DMS53 treated with DMSO at 0.1 percent for 48 hours (cell line): ENCODE data around the gene PPM1H.

ENCODE experiments used
- DNase-seq: peaks from one replicate; lab custom pipeline; 2025; ENCODE audit not compliant: unreplicated experiment; lab: John Stamatoyannopoulos, UW

The PPM1H gene

GRCh38 chr12:62627181-62627580 lies 307.8 kb downstream of the PPM1H start:
- no peak for DNase-seq

- no peak for DNase-seq
Measured at GRCh38 chr12:62625228-62625627, 309.7 kb downstream of the PPM1H start.

DNA sequence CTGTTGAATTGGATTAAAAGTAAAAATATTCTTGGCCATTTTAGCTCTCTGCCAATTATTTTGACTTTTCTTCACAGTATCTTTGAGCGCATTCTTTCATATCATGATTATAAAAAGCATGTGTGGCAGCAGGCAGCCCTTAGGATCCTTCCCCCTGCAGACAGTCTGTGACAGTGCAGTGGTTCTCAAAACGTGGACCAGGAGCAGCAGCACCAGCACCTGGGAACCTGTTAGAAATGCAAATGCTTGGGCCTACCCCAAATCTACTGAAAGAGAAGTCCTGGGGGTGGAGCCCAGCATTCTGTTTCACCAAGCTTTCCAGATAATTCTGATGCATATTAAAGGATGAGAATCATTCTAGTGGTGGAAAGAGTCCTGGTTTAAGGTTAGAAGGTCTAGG lies 312.8 kb downstream of the PPM1H start:
- DNase-seq: no peak

- DNase-seq: peak; percentile 92
Measured at GRCh38 chr12:62621101-62621638, 313.8 kb downstream of the PPM1H start.

DNA sequence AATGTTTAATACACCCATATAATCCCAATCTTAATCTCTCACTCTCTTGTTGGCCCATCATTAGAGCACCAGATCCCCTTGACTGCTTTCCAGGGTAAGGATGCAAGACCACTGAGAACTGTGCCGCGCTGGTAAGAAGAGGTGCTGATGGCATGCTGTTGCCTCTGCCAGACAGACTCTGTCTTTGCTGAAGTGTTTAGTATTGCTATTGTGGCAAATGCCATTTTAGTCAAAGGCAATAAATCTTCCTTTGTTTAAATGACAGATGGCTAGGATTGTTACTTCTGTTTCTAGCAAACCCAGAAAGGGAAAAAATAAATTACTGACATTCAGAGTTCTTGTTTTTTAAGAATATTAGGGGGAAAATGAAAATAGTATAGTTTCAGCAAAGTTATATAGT lies 316.0 kb downstream of the PPM1H start:
- no peak for DNase-seq

GRCh38 chr12:62618319-62618718 lies 316.6 kb downstream of the PPM1H start:
- DNase-seq: no peak

- no peak for DNase-seq
Measured at GRCh38 chr12:62613081-62613480, 321.9 kb downstream of the PPM1H start.

GRCh38 chr12:62606654-62607053 lies 328.3 kb downstream of the PPM1H start:
- no peak for DNase-seq

GRCh38 chr12:62605981-62606380 lies 329.0 kb downstream of the PPM1H start:
- no peak for DNase-seq

DNA sequence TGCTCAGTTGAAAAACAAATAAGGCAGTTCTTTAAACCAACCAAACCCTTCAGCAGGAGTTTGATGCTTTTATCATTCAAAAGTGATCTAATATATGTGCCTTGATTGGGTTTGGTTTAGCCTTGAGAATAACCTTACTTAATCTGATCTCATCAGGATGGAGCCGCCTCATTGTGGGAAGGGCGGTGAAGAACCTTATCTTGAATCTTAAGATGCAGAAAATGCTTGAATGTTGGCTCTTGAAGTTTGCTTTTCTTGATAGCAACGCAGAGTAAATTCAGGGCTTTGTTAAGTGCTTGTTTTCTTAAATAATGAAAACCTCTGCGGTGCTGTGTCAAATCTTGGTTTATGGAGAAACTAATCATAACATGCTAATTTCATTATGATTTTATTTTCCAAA lies 330.1 kb downstream of the PPM1H start:
- DNase-seq: no peak

- DNase-seq: no peak
Measured at GRCh38 chr12:62604373-62604772, 330.6 kb downstream of the PPM1H start.

GRCh38 chr12:62603811-62604098 lies 331.2 kb downstream of the PPM1H start:
- DNase-seq: no peak

DNA sequence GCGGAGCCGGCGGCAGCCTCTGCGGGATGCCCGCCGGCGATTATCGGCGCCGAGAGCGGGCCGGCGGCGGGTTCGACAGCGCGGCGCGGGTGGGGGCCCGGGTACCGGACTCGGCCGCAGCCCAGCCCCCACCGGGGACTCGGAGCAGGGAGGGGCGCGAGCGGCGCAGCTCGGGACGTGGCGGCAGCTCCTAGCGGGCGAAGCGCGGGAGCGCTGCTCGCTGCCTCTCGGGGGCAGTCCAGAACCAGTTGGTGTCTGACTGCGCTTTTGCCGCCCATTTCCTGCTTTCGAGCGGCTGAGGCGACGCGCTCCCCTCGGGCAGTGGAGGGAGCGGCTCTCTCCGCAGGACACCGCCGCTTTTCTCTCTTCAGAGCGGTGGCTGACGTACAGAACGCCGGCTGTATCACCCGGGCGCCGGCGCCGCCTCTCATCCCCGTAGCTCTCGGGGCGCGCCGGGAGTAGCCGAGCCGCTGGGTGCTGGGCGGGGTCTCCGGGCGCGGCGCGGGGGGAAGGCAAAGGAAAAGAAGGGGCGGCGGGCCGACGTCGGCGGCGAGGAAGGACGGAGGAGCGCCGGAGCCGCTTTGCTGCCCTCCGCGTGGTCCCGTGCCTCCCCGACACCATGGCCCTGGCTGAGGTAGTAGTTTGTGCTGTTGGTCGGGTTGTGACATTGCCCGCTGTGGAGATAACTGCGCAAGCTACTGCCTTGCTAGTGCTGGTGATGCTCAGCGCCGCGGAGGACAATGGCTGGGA lies 331.7 kb downstream of the PPM1H start:
- DNase-seq: peak; percentile 85

GRCh38 chr12:62602255-62603060 lies 332.5 kb downstream of the PPM1H start:
- DNase-seq: peak; percentile 85

DNA sequence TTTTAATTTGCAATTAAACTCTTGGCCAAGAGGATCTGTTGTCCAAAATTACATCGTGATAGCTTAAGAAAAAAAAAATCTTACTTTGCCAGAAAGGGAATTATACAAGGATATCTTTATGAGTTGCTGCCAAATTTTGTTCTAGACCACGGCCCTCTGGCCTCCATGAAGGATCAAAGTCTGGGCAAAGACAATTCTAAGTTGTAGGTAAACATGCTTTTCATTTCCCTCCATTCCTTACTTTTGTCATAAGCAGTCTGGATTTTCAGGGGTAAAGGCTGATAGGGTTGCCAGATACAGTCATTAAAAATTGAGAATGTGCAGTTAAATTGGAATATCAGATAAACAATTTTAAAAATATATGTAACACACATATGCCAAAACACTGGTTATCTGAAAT lies 333.2 kb downstream of the PPM1H start:
- DNase-seq: no peak

DNA sequence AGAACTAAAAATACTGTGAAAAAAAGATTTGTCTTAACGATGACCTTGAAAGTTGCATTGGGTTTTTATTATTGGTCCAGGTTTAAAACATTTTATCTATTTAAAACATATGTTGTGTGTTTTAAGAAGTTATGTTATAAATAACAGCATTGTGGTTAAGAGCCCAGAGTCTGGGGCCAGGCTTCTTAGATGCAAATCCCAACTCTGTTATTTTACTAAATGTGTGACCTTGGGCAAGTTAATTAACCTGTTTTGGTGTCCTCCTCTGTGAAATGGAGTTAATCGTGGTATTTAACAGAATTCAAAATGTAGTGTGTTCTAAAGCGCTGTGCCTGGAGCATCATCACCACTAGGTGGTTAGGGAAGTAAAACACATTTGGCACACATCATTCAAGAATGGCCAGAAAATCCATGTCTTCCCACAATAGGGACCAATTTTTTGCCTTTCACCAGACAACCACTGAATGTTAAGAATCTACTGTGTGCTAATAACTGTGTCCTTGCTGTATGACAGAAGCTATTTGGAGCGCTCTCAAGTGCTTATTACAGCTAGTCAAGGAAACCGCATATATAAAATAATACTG lies 335.0 kb downstream of the PPM1H start:
- DNase-seq: no peak

- no peak for DNase-seq
Measured at GRCh38 chr12:62598846-62599245, 336.1 kb downstream of the PPM1H start.

- no peak for DNase-seq
Measured at GRCh38 chr12:62597253-62597652, 337.7 kb downstream of the PPM1H start.
